H9 (cell line): ENCODE measurements around the gene GFRA1. TPM values are rescaled to one million over a fixed set of nuclear protein-coding genes. Genes with fewer than 3 reads are reported as not detected.

ENCODE experiments used
- DNase-seq: peaks from one replicate; pipeline ENCODE4 v3.0.0-alpha.2; 2017
- H2AFZ ChIP-seq: one replicate; pipeline ENCODE4 v1.6.1; 2013; ENCODE audit warnings: mild to moderate bottlenecking, low read length, control low read depth, moderate library complexity
- H2AK5ac ChIP-seq: 2 replicates; pipeline ENCODE4 v1.6.1; 2013; ENCODE audit warnings: low read length, control low read depth, mixed read lengths; ENCODE audit not compliant: insufficient read length
- H2BK120ac ChIP-seq: one replicate; pipeline ENCODE4 v1.6.1; 2013; ENCODE audit warnings: low read depth, mild to moderate bottlenecking, low read length, control low read depth, inconsistent platforms; ENCODE audit not compliant: poor library complexity, severe bottlenecking
- H2BK12ac ChIP-seq: 2 replicates; pipeline ENCODE4 v1.6.1; 2013; ENCODE audit warnings: low read length, control low read depth, mixed read lengths, low read depth; ENCODE audit not compliant: insufficient read length
- H2BK15ac ChIP-seq: 2 replicates; pipeline ENCODE4 v1.6.1; 2013; ENCODE audit warnings: low read depth, low read length, control low read depth
- H2BK20ac ChIP-seq: one replicate; pipeline ENCODE4 v1.6.1; 2013; ENCODE audit warnings: low read depth, mild to moderate bottlenecking, low read length, control low read depth, inconsistent platforms; ENCODE audit not compliant: poor library complexity, severe bottlenecking
- H2BK5ac ChIP-seq: 2 replicates; pipeline ENCODE4 v1.6.1; 2013; ENCODE audit warnings: low read length, control low read depth, mixed read lengths; ENCODE audit not compliant: insufficient read length
- H3K14ac ChIP-seq: 2 replicates; pipeline ENCODE4 v1.6.1; 2013; ENCODE audit warnings: low read length, control low read depth; ENCODE audit not compliant: insufficient read depth
- H3K18ac ChIP-seq: 2 replicates; pipeline ENCODE4 v1.6.1; 2013; ENCODE audit warnings: low read depth, mild to moderate bottlenecking, mixed read lengths, low read length, control low read depth; ENCODE audit not compliant: insufficient read length
- H3K23ac ChIP-seq: 2 replicates; pipeline ENCODE4 v1.6.1; 2013; ENCODE audit warnings: low read length, control low read depth, mixed read lengths, low read depth; ENCODE audit not compliant: insufficient read length
- H3K23me2 ChIP-seq: 2 replicates; pipeline ENCODE4 v1.6.1; 2013; ENCODE audit warnings: low read depth, mild to moderate bottlenecking, mixed read lengths, low read length, control low read depth; ENCODE audit not compliant: insufficient read length, poor library complexity, severe bottlenecking
- H3K27ac ChIP-seq: 2 replicates; pipeline ENCODE4 v1.5.1; 2013; ENCODE audit warnings: low read length, control low read depth, mixed read lengths, low read depth; ENCODE audit not compliant: insufficient read length
- H3K27me3 ChIP-seq: 2 replicates; pipeline ENCODE4 v1.6.1; 2013; ENCODE audit warnings: low read length, control low read depth, inconsistent platforms; ENCODE audit not compliant: insufficient read depth
- H3K4ac ChIP-seq: 2 replicates; pipeline ENCODE4 v1.6.1; 2013; ENCODE audit warnings: low read depth, mild to moderate bottlenecking, control low read depth, inconsistent platforms, low read length, moderate library complexity
- H3K4me1 ChIP-seq: 2 replicates; pipeline ENCODE4 v1.6.1; 2013; ENCODE audit warnings: low read length, control low read depth, inconsistent platforms; ENCODE audit not compliant: insufficient read depth
- H3K4me2 ChIP-seq: 2 replicates; pipeline ENCODE4 v1.6.1; 2013; ENCODE audit warnings: low read length, control low read depth, mixed read lengths; ENCODE audit not compliant: insufficient read length, insufficient read depth
- H3K56ac ChIP-seq: 2 replicates; pipeline ENCODE4 v1.6.1; 2013; ENCODE audit warnings: low read depth, mild to moderate bottlenecking, mixed read lengths, low read length, control low read depth; ENCODE audit not compliant: insufficient read length
- H3K79me1 ChIP-seq: 2 replicates; pipeline ENCODE4 v1.6.1; 2013; ENCODE audit warnings: low read depth, mild to moderate bottlenecking, moderate library complexity, low read length, control low read depth, inconsistent platforms; ENCODE audit not compliant: insufficient read depth, poor library complexity, severe bottlenecking
- H3K79me2 ChIP-seq: 2 replicates; pipeline ENCODE4 v1.6.1; 2013; ENCODE audit warnings: low read length, control low read depth, inconsistent platforms; ENCODE audit not compliant: insufficient read depth
- H3K9ac ChIP-seq: 2 replicates; pipeline ENCODE4 v1.6.1; 2013; ENCODE audit warnings: low read length, control low read depth, mixed read lengths; ENCODE audit not compliant: insufficient read length; ENCODE audit errors: extremely low read depth
- H3K9me3 ChIP-seq: one replicate; pipeline ENCODE4 v1.6.1; 2013; ENCODE audit warnings: low read depth, low read length, inconsistent platforms; ENCODE audit not compliant: control insufficient read depth
- H3T11ph ChIP-seq: one replicate; pipeline ENCODE4 v1.6.1; 2013; ENCODE audit warnings: mild to moderate bottlenecking, low read length, control low read depth, inconsistent platforms
- H4K20me1 ChIP-seq: one replicate; pipeline ENCODE4 v1.6.1; 2013; ENCODE audit not compliant: control insufficient read depth, insufficient read length, insufficient read depth
- H4K5ac ChIP-seq: 2 replicates; pipeline ENCODE4 v1.6.1; 2013; ENCODE audit warnings: low read depth, mild to moderate bottlenecking, mixed read lengths, low read length, control low read depth; ENCODE audit not compliant: insufficient read length
- H4K8ac ChIP-seq: replicated peaks from 2 replicates; pipeline ENCODE4 v1.6.1; 2013; ENCODE audit warnings: low read length, control low read depth, mixed read lengths, low read depth; ENCODE audit not compliant: insufficient read length
- H4K91ac ChIP-seq: 2 replicates; pipeline ENCODE4 v1.6.1; 2013; ENCODE audit warnings: low read depth, mild to moderate bottlenecking, moderate library complexity, mixed read lengths, low read length, control low read depth; ENCODE audit not compliant: insufficient read length
- H3K27ac Mint-ChIP-seq, 3 experiments: 2 replicates in 2 of 3; 3 replicates in 1 of 3; pipeline ENCODE4 v1.8.0; 2020 to 2021; ENCODE audit warnings: mixed read lengths in 3 of 3, mild to moderate bottlenecking in 1 of 3, moderate library complexity in 1 of 3
- H3K27me3 Mint-ChIP-seq: 2 replicates; pipeline ENCODE4 v1.8.0; 2021; ENCODE audit warnings: low read depth, mild to moderate bottlenecking, moderate library complexity, mixed read lengths
- H3K36me3 Mint-ChIP-seq, 3 experiments: 2 replicates in 2 of 3; 3 replicates in 1 of 3; pipeline ENCODE4 v1.8.0; 2020 to 2021; ENCODE audit warnings: low read depth in 3 of 3, mixed read lengths in 3 of 3; ENCODE audit not compliant: insufficient read depth in 1 of 3
- H3K4me1 Mint-ChIP-seq, 2 experiments: 2 replicates each; pipeline ENCODE4 v1.8.0; 2020; ENCODE audit warnings: mixed read lengths in 2 of 2
- H3K4me3 Mint-ChIP-seq, 2 experiments: 2 replicates in 1 of 2; 3 replicates in 1 of 2; pipeline ENCODE4 v1.8.0; 2020 to 2021; ENCODE audit warnings: mild to moderate bottlenecking in 2 of 2, mixed read lengths in 2 of 2, moderate library complexity in 1 of 2
- H3K9me3 Mint-ChIP-seq, 2 experiments: 2 replicates in 1 of 2; 3 replicates in 1 of 2; pipeline ENCODE4 v1.8.0; 2020; ENCODE audit warnings: mild to moderate bottlenecking in 2 of 2, mixed read lengths in 2 of 2, moderate library complexity in 1 of 2
- CTCF ChIP-seq: fragments of 200-600 bp; sonication (generic); conservative IDR thresholded peaks from 3 replicates; pipeline ENCODE4 v1.8.0; 2021; ENCODE audit warnings: antibody characterized with exemption, mild to moderate bottlenecking
- WGBS: extraction: QIAGEN DNeasy Blood & Tissue Kit; methylation state at CpG from one replicate; pipeline ENCODE4 v1.1.7; 2013; ENCODE audit warnings: missing lambda C conversion rate, low lambda C conversion rate, mixed read lengths; ENCODE audit not compliant: insufficient read length; ENCODE audit errors: extremely low coverage; 5-methylcytosine and 5-hydroxymethylcytosine counted together
- total RNA-seq: library from RNA; stranded (reverse); gene quantifications from 2 replicates; pipeline ENCODE4 v1.2.1, GENCODE V29; 2021

GFRA1 gene
- total RNA-seq, 1 experiment from 2014 or later: 0.24 TPM

DNA sequence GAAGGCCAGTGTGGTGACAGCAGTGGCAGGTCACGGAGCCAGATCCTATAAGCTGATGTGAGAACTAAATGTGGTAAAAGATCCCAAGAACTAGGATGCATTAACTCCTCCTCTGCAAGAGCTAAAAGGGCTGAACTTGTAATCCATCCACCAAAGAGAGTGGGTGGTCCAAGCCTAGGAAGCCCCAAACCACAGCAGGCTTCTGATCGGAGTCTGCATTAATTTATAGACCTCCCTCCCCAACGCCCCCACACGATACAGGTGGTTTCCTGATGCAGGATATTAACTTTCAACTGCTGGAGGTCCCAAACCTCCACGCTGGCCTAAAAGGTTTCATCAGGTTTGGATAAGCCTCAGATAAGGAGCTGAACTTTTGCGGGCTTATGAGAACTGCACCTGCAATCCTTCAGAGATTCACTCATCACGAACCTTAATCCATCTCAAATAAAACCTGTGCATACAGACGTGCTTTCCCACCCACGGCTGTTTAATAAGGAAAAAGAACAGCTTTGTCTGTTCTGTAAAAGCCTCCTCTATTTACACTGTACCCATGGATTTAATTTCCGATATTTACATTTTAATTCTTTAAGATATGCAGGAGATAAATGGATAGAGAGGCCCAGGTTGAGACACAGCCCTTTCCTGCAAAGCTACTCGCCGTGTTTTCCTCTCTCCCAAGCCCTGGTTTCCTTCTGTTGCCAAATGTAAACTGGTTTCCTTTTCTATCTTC, 74.9 kb downstream of the GFRA1 start:
- Histone ChIP-seq H3K9me3 (no peaks in the 10 kb centered on the region), H3K27ac (no peak overlapping the region), H3K79me1 (no peaks in the 10 kb centered on the region), H3K4ac (no peak overlapping the region), H3K4me2 (no peak overlapping the region), H2BK120ac (no peak overlapping the region), H4K20me1 (no peaks in the 10 kb centered on the region), H4K8ac (no peak overlapping the region), H3K9ac (no peak overlapping the region), H2BK12ac (no peak overlapping the region), H4K5ac (no peak overlapping the region), H3K23me2 (no peaks in the 10 kb centered on the region), H2AK5ac (no peak overlapping the region), H4K91ac (no peak overlapping the region), H3K4me1 (no peaks in the 10 kb centered on the region), H2BK15ac (no peak overlapping the region), H3K23ac (no peak overlapping the region), H3K18ac (no peak overlapping the region), H3T11ph (no peak overlapping the region), H3K27me3 (no peaks in the 10 kb centered on the region), H2BK5ac (no peak overlapping the region), H3K79me2 (no peaks in the 10 kb centered on the region), H3K14ac (no peak overlapping the region), H2AFZ (no peak overlapping the region), H3K56ac (no peak overlapping the region), H2BK20ac (no peak overlapping the region)
- DNase-seq: no peak
- Mint-ChIP-seq H3K4me1 (peaks cover 27 to 28% of the 10 kb centered on the region in 2 experiments), H3K27ac (no peak overlapping the region), H3K27me3 (peaks cover 8% of the 10 kb centered on the region), H3K36me3 (peaks cover 2 to 14% (median 5%) of the 10 kb centered on the region in 3 experiments; a peak in 6 of 7 replicates), H3K9me3 (peaks cover 14% of the 10 kb centered on the region in 2 experiments), H3K4me3 (no peak overlapping the region)
- TF ChIP-seq CTCF: no peak
- WGBS: no CpG with 5 or more reads among the region's 12 CpGs
